Measurements from ENCODE around the gene LARP4. TPM values are rescaled to one million over a fixed set of nuclear protein-coding genes. Genes with fewer than 3 reads are reported as not detected.

LARP4 gene
- total RNA-seq, 1 donor from 2014 or later: 29.2 TPM

DNA sequence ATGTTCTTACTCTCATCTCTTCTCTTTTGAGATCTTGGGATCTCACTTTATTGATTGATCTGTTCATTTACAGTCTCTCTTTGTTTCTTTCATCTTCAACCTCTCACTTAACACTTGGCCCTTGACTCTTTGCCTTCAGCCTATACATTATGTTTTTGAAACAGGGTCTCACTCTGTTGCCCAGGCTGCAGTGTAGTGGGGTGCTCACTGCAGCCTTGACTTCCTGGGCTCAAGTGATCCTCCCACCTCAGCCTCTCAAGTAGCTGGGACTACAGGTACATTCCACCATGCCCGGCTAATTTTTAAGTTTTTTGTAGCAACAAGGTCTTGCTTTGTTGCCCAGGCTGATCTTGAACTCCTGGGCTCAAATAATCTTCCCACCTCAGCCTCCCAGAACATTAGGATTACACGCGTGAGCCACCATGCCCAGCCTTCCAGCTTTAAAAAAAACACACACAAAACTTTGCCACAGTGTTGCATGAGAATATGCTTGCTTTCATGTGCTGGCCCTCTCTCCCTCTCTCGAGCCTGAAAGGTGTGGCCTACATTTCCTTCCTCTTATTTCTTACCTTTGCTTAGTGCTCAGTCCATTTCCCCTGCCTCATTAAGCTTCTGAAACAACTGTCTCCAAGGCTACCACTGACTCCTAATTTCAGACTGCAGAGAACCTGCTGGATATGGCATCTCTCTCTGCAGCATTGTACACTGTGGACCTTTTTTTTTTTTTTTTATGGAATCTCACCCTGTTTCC, 114.0 kb downstream of the LARP4 start:
- no peak overlapping the region for H3K4me3 ChIP-seq (ENCODE audit: low read depth, low read length)
- DNase-seq (ENCODE audit: low read depth): no peak
- no peak for FAIRE-seq
- no peaks in the 10 kb centered on the region for H3K27me3 ChIP-seq (ENCODE audit: control insufficient read depth, insufficient read depth, low read length)
- TF ChIP-seq, protein P1, sequence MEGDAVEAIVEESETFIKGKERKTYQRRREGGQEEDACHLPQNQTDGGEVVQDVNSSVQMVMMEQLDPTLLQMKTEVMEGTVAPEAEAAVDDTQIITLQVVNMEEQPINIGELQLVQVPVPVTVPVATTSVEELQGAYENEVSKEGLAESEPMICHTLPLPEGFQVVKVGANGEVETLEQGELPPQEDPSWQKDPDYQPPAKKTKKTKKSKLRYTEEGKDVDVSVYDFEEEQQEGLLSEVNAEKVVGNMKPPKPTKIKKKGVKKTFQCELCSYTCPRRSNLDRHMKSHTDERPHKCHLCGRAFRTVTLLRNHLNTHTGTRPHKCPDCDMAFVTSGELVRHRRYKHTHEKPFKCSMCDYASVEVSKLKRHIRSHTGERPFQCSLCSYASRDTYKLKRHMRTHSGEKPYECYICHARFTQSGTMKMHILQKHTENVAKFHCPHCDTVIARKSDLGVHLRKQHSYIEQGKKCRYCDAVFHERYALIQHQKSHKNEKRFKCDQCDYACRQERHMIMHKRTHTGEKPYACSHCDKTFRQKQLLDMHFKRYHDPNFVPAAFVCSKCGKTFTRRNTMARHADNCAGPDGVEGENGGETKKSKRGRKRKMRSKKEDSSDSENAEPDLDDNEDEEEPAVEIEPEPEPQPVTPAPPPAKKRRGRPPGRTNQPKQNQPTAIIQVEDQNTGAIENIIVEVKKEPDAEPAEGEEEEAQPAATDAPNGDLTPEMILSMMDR (IDR thresholded peaks at IDR 0.05; ENCODE audit: insufficient read depth, low read length, severe bottlenecking): no peak
- H3K36me3 ChIP-seq (ENCODE audit: control insufficient read depth, insufficient read depth, low read length): peaks cover 1% of the 10 kb centered on the region

DNA sequence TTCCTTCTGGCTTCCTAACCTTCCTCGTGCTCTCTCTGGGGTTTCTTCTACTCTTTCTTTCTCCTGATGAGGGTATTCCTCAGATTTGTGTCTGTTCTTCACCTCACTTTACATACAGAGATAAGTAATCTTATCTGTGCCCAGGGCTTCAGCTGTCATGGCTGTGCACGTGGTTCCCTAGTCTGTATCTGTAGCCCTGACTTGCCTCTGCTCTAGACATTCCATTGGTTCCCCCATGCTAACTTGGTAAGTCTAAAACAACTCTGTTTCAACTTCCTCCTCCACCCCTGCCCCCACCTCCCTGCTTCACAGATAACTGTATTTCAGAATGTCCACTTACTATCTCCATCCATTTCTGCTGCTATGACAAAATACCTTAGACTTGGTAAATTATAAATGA, 114.9 kb downstream of the LARP4 start:
- TF ChIP-seq, protein P1 (IDR thresholded peaks at IDR 0.05; ENCODE audit: insufficient read depth, low read length, severe bottlenecking): no peak
- FAIRE-seq (no peak), DNase-seq (ENCODE audit: low read depth) (no peak)
- no peaks in the 10 kb centered on the region for H3K27me3 ChIP-seq (ENCODE audit: control insufficient read depth, insufficient read depth, low read length)
- H3K36me3 ChIP-seq (ENCODE audit: control insufficient read depth, insufficient read depth, low read length): peaks cover 1% of the 10 kb centered on the region
- no peak overlapping the region for H3K4me3 ChIP-seq (ENCODE audit: low read depth, low read length)

DNA sequence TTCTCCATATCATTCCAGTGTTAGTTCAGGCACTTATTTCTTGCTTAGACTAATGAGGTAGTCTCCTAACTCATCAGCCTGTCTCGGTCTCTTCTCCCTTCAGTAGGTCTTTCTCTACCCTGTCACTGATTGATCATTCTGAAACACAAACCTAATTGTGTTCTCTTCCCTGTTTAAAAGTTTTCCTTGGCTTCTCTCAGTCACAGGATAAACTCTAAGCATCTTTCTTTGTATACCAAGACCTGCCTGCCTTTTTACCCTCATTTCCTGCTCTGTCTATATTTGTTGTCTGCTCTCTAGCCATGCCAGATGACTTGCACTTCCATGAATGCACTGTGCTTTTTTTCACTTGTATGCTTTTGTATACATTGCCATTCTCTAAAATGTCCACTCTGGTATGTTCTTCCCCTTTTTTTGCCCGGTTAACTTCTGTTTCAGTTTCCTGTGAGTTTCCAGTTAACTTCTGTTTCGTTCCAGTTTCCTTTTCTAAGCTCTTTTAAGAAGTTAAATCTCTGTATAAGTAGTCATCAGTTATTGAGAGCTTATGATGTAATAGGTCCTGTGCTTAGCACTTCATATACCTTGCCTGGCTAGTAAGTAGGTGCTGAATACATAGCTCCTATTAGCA, 116.8 kb downstream of the LARP4 start:
- no peak overlapping the region for H3K4me3 ChIP-seq (ENCODE audit: low read depth, low read length)
- H3K27me3 ChIP-seq (ENCODE audit: control insufficient read depth, insufficient read depth, low read length): no peaks in the 10 kb centered on the region
- DNase-seq (ENCODE audit: low read depth): peak; percentile 71
- no peak for FAIRE-seq
- TF ChIP-seq, protein P1 (IDR thresholded peaks at IDR 0.05; ENCODE audit: insufficient read depth, low read length, severe bottlenecking): no peak
- peaks cover 4% of the 10 kb centered on the region for H3K36me3 ChIP-seq (ENCODE audit: control insufficient read depth, insufficient read depth, low read length)

DNA sequence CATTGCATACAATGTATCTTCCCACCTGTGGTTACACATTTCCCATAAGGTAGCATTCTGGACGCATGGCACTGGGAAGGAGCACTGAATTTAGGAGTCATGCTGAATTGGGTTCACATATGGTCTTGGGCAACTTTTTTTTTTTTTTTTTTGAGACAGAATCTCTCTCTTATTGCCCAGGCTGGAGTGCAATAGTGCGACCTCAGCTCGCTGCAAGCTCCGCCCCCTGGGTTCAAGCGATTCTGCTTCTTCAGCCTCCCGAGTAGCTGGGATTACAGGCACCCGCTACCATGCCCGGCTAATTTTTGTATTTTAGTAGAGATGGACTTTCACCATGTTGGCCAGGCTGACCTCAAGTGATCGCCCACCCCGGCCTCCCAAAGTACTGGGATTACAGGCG, 117.4 kb downstream of the LARP4 start:
- no peak overlapping the region for H3K4me3 ChIP-seq (ENCODE audit: low read depth, low read length)
- no peak for FAIRE-seq
- TF ChIP-seq, protein P1 (IDR thresholded peaks at IDR 0.05; ENCODE audit: insufficient read depth, low read length, severe bottlenecking): no peak
- H3K27me3 ChIP-seq (ENCODE audit: control insufficient read depth, insufficient read depth, low read length): no peaks in the 10 kb centered on the region
- H3K36me3 ChIP-seq (ENCODE audit: control insufficient read depth, insufficient read depth, low read length): peaks cover 4% of the 10 kb centered on the region
- DNase-seq (ENCODE audit: low read depth): no peak

DNA sequence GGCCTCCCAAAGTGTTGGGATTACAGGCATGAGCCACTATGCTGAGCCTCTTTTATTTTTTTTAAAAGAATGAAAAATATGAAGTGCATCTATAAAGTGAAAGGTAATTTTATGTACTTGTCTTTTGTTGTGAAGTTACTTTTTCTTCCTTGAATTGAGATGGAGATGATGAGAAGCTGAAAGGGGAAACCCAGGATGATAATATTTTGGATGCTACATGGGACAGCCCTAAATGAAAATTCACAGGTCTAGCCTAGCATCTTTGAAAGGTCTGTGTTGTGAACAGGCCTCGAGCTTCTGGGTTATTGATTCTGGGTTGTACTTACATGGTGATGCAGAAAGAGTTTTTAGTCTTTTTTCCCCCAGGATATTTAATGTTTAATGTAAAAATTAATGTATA, 118.7 kb downstream of the LARP4 start:
- TF ChIP-seq, protein P1 (IDR thresholded peaks at IDR 0.05; ENCODE audit: insufficient read depth, low read length, severe bottlenecking): no peak
- no peak for FAIRE-seq
- Histone ChIP-seq H3K27me3 (ENCODE audit: control insufficient read depth, insufficient read depth, low read length) (no peaks in the 10 kb centered on the region), H3K4me3 (ENCODE audit: low read depth, low read length) (no peak overlapping the region), H3K36me3 (ENCODE audit: control insufficient read depth, insufficient read depth, low read length) (peaks cover 4% of the 10 kb centered on the region)
- DNase-seq (ENCODE audit: low read depth): no peak
